ENCODE measurements around the gene CAPN10.

Gene CAPN10

GRCh38 chr2:240647503-240648154 is 61.1 kb downstream of the CAPN10 start:
- no peak for FAIRE-seq
- TF ChIP-seq TAF1 (IDR thresholded peaks at IDR 0.05; ENCODE audit: borderline replicate concordance, low read depth, low read length) (no peak), POLR2AphosphoS5 (IDR thresholded peaks at IDR 0.05; ENCODE audit: low read depth, low read length) (no peak), POLR2A (IDR thresholded peaks at IDR 0.05; ENCODE audit: low read depth, low read length) (no peak)
- DNase-seq (ENCODE audit: insufficient read length): peak; percentile 16

DNA sequence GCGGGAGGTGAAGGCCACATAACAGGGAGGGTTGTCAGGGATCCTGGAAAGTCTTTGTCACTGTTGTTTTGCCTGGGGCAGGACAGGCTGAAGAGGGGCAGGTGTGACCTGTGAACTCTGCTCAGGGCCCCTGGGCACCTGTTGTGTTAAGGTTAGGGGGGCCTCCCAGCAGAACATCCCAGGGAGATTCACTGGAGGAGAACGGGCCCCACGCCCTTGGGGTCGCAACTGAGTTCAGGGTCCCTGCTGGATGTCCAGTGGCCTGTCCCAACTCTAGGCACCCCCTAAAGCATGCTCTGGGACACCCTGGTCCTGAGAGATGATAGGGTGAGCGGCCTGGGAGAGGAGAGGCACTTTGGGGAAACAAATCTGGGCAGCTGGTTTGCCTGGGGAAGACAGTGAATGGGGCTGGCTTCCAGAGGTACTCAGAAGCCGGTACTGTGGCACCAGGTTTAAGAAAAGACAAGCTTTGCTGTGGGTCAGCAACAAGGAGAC is 61.7 kb downstream of the CAPN10 start:
- FAIRE-seq: no peak
- peak; percentile 11 for DNase-seq (ENCODE audit: insufficient read length)
- TF ChIP-seq POLR2AphosphoS5 (IDR thresholded peaks at IDR 0.05; ENCODE audit: low read depth, low read length) (no peak), TAF1 (IDR thresholded peaks at IDR 0.05; ENCODE audit: borderline replicate concordance, low read depth, low read length) (no peak), POLR2A (IDR thresholded peaks at IDR 0.05; ENCODE audit: low read depth, low read length) (no peak)

All from GM12892 (cell line).